Testis (tissue), 3 donors: ENCODE data around the gene ANKS1B. TPM values are rescaled to one million over a fixed set of nuclear protein-coding genes. Genes with fewer than 3 reads are reported as not detected.

Source experiments
- DNase-seq: peaks from one replicate; pipeline ENCODE4 v3.0.0-alpha.2; 2019
- H3K27ac ChIP-seq, 2 donors: fragments of 200-600 bp; sonication (generic); one replicate each; pipeline ENCODE4 v1.5.1; 2019
- H3K27me3 ChIP-seq: fragments of 200-600 bp; sonication (generic); one replicate; pipeline ENCODE4 v1.5.1; 2019
- H3K36me3 ChIP-seq: fragments of 200-600 bp; sonication (generic); one replicate; pipeline ENCODE4 v1.5.1; 2017; ENCODE audit warnings: low read depth; ENCODE audit errors: missing control alignments
- H3K4me1 ChIP-seq: fragments of 200-600 bp; sonication (generic); one replicate; pipeline ENCODE4 v1.5.1; 2019
- H3K4me3 ChIP-seq, 2 donors: fragments of 200-600 bp; sonication (generic); one replicate each; pipeline ENCODE4 v1.5.1; 2017 to 2019
- H3K9me3 ChIP-seq: fragments of 200-600 bp; sonication (generic); one replicate; pipeline ENCODE4 v1.5.1; 2017
- POLR2A ChIP-seq: fragments of 450-650 bp; IDR thresholded peaks from one replicate; pipeline ENCODE4 v1.6.1; 2017; ENCODE audit warnings: antibody characterized with exemption, mild to moderate bottlenecking, moderate library complexity
- WGBS, 2 donors: methylation state at CpG; one replicate each; pipeline ENCODE4 v1.1.5; 2018; 5-methylcytosine and 5-hydroxymethylcytosine counted together
- intact Hi-C: fragments of 100-400 bp; cut with DNase I; formaldehyde crosslinking; loops from one replicate; pipeline ENCODE4 v1.15.1; 2023; ENCODE audit warnings: low total_unique reads
- polyA plus RNA-seq: library from polyadenylated mRNA; stranded (reverse); fragments of 350-450 nt; fragmentation: Illumina TruSeq; extraction: RNeasy Lipid Tissue Mini Kit (QIAGEN cat#74804); gene quantifications from one replicate; pipeline ENCODE4 v1.2.3, GENCODE V29; 2014; ENCODE audit warnings: low read depth, low replicate concordance; ENCODE audit not compliant: insufficient read depth
- total RNA-seq, 2 donors: library from RNA; depleted of rRNA; stranded (reverse); fragments of >200 nt; gene quantifications; one replicate each; pipeline ENCODE4 v1.2.3, GENCODE V29; 2016
- TF ChIP-seq, protein P1 (sequence below), 3 experiments: fragments of 450-650 bp in 2 of 3; fragments of 200-600 bp in 1 of 3; sonication (generic) in 1 of 3; IDR thresholded peaks; one replicate each; pipeline ENCODE4 v1.5.1; 2016 to 2019; ENCODE audit warnings: antibody characterized with exemption in 3 of 3, mild to moderate bottlenecking in 2 of 3, moderate library complexity in 1 of 3

The ANKS1B gene
- total and polyA plus RNA-seq, 3 donors from 2014 or later, result 26.8 to 58.2 (median 30.9) TPM

DNA sequence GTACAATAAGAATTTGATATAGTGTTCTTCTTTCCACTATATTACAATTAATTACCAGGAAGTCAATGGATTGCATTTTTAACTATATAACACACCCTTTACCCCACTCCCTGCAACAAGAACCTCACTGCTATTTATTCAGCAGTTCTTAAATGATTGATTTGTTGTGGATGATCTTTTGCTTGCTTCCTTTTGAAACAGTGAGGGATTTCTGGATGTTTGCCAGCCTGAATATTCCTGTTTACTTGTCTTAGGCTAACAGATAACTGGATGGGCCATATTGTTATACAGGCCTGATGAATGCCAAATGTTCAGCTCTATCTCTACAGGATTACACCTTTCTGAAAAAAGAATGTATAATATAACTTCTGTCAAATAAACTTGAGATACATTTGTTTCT is 842.1 kb downstream of the ANKS1B start:
- H3K4me3 ChIP-seq, result no peak overlapping the region
- intact Hi-C loops, result no loop called here
- H3K27me3 ChIP-seq, result no peaks in the 10 kb centered on the region
- TF ChIP-seq POLR2A, result no peak
- TF ChIP-seq, protein P1, sequence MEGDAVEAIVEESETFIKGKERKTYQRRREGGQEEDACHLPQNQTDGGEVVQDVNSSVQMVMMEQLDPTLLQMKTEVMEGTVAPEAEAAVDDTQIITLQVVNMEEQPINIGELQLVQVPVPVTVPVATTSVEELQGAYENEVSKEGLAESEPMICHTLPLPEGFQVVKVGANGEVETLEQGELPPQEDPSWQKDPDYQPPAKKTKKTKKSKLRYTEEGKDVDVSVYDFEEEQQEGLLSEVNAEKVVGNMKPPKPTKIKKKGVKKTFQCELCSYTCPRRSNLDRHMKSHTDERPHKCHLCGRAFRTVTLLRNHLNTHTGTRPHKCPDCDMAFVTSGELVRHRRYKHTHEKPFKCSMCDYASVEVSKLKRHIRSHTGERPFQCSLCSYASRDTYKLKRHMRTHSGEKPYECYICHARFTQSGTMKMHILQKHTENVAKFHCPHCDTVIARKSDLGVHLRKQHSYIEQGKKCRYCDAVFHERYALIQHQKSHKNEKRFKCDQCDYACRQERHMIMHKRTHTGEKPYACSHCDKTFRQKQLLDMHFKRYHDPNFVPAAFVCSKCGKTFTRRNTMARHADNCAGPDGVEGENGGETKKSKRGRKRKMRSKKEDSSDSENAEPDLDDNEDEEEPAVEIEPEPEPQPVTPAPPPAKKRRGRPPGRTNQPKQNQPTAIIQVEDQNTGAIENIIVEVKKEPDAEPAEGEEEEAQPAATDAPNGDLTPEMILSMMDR (IDR thresholded peaks at IDR 0.05), result no peak
- DNase-seq, result no peak
- no peaks in the 10 kb centered on the region for H3K4me1 ChIP-seq
- no peaks in the 10 kb centered on the region for H3K9me3 ChIP-seq
- H3K27ac ChIP-seq, result no peak overlapping the region
- no peaks in the 10 kb centered on the region for H3K36me3 ChIP-seq

DNA sequence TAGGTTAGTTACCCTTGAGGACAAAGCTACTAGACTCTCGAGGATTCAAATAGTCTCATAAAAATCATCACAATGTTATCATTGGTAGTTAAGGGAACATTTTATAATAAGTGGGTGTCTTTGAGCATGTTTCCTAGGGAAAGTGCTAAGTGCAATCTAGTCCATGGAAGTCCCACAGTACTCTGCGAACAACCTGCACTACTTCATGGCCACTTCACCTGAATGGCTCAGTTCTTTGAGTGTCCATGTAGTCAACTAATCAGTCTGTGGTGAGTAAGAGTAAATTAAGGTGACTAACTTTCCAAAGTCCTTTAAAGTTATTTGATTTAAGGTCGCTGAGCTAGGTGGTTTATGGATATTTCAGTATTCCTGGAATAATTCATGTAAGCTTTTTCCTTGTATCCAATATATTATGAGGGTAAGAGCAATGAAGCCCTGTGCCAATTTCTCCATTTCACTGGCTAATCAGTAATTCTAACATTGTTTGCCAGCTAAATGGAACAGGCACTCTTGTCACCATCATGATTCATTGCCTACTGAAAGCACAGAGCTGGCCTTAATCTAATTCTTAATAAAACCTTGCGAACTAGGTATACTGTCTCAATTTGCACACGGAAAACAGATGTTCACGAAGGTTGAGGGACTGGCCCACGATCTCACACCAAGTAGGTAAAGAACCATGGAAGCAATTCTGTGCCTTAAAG is 844.6 kb downstream of the ANKS1B start:
- no peak for DNase-seq
- H3K36me3 ChIP-seq, result no peaks in the 10 kb centered on the region
- TF ChIP-seq, protein P1 (IDR thresholded peaks at IDR 0.05), result no peak
- TF ChIP-seq POLR2A, result no peak
- no peaks in the 10 kb centered on the region for H3K4me1 ChIP-seq
- H3K4me3 ChIP-seq, result no peak overlapping the region
- intact Hi-C loops, result no loop called here
- 92% methylated on average over 7 of the region's 7 CpGs for WGBS, 2 donors
- H3K9me3 ChIP-seq, result no peaks in the 10 kb centered on the region
- H3K27me3 ChIP-seq, result no peaks in the 10 kb centered on the region
- no peak overlapping the region for H3K27ac ChIP-seq

DNA sequence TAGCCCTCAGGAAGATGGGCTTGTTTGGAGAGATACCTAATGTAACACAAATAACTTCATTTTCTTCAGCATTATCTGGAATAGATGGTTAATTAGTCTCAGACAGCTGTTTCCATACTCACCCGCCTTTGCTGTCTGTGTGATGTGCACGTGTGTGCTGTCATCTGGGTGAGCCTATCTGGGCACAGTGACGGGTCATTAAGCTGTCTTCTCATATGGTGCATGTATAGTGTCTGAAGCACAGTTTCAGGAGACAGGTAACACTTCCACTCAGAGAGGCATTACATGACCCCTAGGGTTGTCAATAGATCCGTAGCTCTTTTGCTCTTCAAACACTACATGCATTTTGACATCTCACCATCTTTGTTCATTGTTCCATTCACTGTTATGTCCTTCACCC is 846.3 kb downstream of the ANKS1B start:
- intact Hi-C loops, result no loop called here
- no peak for DNase-seq
- H3K4me1 ChIP-seq, result no peaks in the 10 kb centered on the region
- H3K4me3 ChIP-seq, result no peak overlapping the region
- no peak overlapping the region for H3K27ac ChIP-seq
- 80 to 87% methylated on average over 4 of the region's 4 CpGs for WGBS, 2 donors
- H3K36me3 ChIP-seq, result no peaks in the 10 kb centered on the region
- H3K9me3 ChIP-seq, result no peaks in the 10 kb centered on the region
- TF ChIP-seq, protein P1 (IDR thresholded peaks at IDR 0.05), result no peak
- TF ChIP-seq POLR2A, result no peak
- no peaks in the 10 kb centered on the region for H3K27me3 ChIP-seq

DNA sequence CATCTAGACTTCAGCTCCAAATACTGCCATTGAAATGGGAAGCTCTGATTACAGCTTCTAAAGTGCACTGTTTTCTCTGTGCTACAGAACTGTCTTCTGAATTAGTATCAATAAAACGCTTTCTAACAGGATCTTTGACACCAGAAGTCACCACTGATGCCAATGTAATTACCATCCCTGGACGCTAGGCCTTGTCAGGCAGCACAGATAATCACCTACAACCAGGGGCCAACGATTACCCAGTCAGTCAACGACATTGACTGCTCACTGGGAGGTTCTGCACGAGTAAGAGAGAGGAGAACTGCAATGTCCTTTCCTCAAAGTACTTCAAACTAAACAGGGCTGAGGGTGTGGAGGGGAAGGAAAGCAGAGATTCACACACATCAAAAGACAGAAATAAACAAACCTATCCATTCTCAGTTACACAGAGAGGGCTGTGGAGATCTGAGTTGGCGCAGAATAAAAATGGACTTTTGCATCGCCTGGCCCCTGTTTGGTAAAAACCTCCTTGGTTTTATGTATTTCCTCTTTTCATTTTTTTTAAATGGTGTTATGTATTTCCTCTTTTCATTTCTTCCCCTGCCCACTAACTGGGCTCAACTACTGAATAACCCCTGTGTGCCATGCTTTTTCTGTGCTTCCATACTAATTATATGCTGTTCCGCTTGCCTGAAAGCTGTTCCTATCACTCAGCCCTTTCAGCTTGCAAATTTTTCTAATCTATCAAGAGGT is 847.4 kb downstream of the ANKS1B start:
- intact Hi-C loops, result no loop called here

More for the DNA sequence above, 847.4 kb downstream of the ANKS1B start:
- Histone ChIP-seq H3K4me1 (no peaks in the 10 kb centered on the region), H3K9me3 (no peaks in the 10 kb centered on the region), H3K27ac (no peak overlapping the region), H3K36me3 (no peaks in the 10 kb centered on the region), H3K4me3 (no peak overlapping the region), H3K27me3 (no peaks in the 10 kb centered on the region)
- no peak for DNase-seq
- WGBS, 2 donors, result 62 to 65% methylated on average over 8 of the region's 8 CpGs
- TF ChIP-seq, protein P1 (IDR thresholded peaks at IDR 0.05), result no peak
- TF ChIP-seq POLR2A, result no peak
